IPS-15b (cell line): ENCODE measurements around the gene AATF.

Source experiments
- H3K27me3 ChIP-seq: one replicate; pipeline ENCODE4 v1.6.1; 2013; ENCODE audit warnings: low read length; ENCODE audit not compliant: control insufficient read depth, insufficient read depth
- H3K36me3 ChIP-seq: one replicate; pipeline ENCODE4 v1.6.1; 2013; ENCODE audit warnings: low read length; ENCODE audit not compliant: control insufficient read depth, insufficient read depth
- H3K4me1 ChIP-seq: one replicate; pipeline ENCODE4 v1.6.1; 2013; ENCODE audit warnings: mild to moderate bottlenecking, low read length; ENCODE audit not compliant: control insufficient read depth, insufficient read depth
- H3K4me3 ChIP-seq: one replicate; pipeline ENCODE4 v1.5.1; 2013; ENCODE audit warnings: low read depth, low read length
- H3K9ac ChIP-seq: one replicate; pipeline ENCODE4 v1.6.1; 2013; ENCODE audit warnings: low read depth, mild to moderate bottlenecking, low read length
- H3K9me3 ChIP-seq: one replicate; pipeline ENCODE4 v1.6.1; 2013; ENCODE audit warnings: mild to moderate bottlenecking, low read length; ENCODE audit not compliant: control insufficient read depth, insufficient read depth

AATF gene

GRCh38 chr17:37047631-37048104 lies 98.9 kb downstream of the AATF start:
- Histone ChIP-seq H3K9me3 (no peaks in the 10 kb centered on the region), H3K27me3 (no peaks in the 10 kb centered on the region), H3K4me1 (peaks cover 30% of the 10 kb centered on the region), H3K4me3 (no peak overlapping the region), H3K36me3 (no peaks in the 10 kb centered on the region), H3K9ac (no peak overlapping the region)

- H3K27me3 ChIP-seq = no peaks in the 10 kb centered on the region
- no peaks in the 10 kb centered on the region for H3K36me3 ChIP-seq
- H3K4me3 ChIP-seq = no peak overlapping the region
- no peaks in the 10 kb centered on the region for H3K9me3 ChIP-seq
- H3K4me1 ChIP-seq = peaks cover 24% of the 10 kb centered on the region
- no peak overlapping the region for H3K9ac ChIP-seq
Observed at GRCh38 chr17:37048811-37049210, 100.1 kb downstream of the AATF start.

DNA sequence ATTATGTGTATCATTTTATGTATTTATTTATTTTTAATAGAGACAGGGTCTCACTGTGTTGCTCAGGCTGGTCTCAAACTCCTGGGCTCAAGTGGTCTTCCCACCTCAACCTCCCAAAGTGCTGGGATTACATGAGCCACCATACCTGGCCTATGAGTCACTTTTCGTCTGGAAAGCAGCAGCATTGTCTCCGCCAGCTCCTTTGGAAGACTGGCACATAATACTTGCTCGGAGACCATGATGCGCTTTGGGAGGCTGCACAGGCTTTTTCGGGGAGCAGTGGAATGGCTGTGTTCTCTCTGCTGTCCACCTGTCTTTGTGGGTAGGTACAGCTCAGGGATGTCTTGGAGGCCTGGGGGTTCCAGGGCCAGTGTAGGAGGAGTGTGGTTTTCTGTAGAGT lies 102.2 kb downstream of the AATF start:
- Histone ChIP-seq H3K9ac (no peak overlapping the region), H3K4me3 (no peak overlapping the region), H3K9me3 (no peaks in the 10 kb centered on the region), H3K36me3 (no peaks in the 10 kb centered on the region), H3K27me3 (no peaks in the 10 kb centered on the region), H3K4me1 (peaks cover 11% of the 10 kb centered on the region)

GRCh38 chr17:37051381-37051780 lies 102.6 kb downstream of the AATF start:
- H3K27me3 ChIP-seq = no peaks in the 10 kb centered on the region

GRCh38 chr17:37051833-37052232 lies 103.1 kb downstream of the AATF start:
- H3K27me3 ChIP-seq = no peaks in the 10 kb centered on the region
- H3K4me3 ChIP-seq = no peak overlapping the region
- no peaks in the 10 kb centered on the region for H3K9me3 ChIP-seq
- no peak overlapping the region for H3K9ac ChIP-seq
- H3K36me3 ChIP-seq = no peaks in the 10 kb centered on the region
- peaks cover 8% of the 10 kb centered on the region for H3K4me1 ChIP-seq

More at GRCh38 chr17:37051381-37051780, 102.6 kb downstream of the AATF start:
- Histone ChIP-seq H3K9ac (no peak overlapping the region), H3K9me3 (no peaks in the 10 kb centered on the region), H3K4me3 (no peak overlapping the region), H3K4me1 (peaks cover 8% of the 10 kb centered on the region), H3K36me3 (no peaks in the 10 kb centered on the region)

- Histone ChIP-seq H3K4me3 (no peak overlapping the region), H3K4me1 (peaks cover 3% of the 10 kb centered on the region)
Observed at GRCh38 chr17:37052450-37052849, 103.7 kb downstream of the AATF start.

DNA sequence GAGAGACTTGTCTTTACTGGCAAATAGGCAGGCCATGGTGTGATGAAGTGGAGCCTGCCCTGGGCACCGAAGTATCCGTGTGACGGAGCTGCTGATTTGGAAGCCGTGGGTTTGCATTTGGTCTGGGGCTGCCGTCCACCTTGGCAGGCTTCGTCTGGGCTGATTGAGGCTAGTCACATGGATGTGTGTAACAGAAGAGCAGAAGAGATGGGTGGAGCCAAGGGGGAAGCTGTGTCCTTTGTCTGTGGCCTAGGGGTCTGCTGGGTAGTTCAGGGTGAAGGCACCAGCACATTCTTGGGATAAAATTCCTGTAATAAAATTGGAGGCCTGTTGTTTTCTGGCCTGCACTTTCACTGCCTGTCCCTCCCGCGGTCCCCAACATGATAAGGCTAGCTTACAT lies 106.1 kb downstream of the AATF start:
- peaks cover 3% of the 10 kb centered on the region for H3K4me1 ChIP-seq
- H3K9ac ChIP-seq = no peak overlapping the region
- no peaks in the 10 kb centered on the region for H3K36me3 ChIP-seq
- H3K9me3 ChIP-seq = no peaks in the 10 kb centered on the region
- no peaks in the 10 kb centered on the region for H3K27me3 ChIP-seq
- H3K4me3 ChIP-seq = no peak overlapping the region

More at GRCh38 chr17:37052450-37052849, 103.7 kb downstream of the AATF start:
- Histone ChIP-seq H3K36me3 (no peaks in the 10 kb centered on the region), H3K27me3 (no peaks in the 10 kb centered on the region), H3K9me3 (no peaks in the 10 kb centered on the region), H3K9ac (peak overlapping the region; percentile 12)

- H3K27me3 ChIP-seq = no peaks in the 10 kb centered on the region
- H3K9ac ChIP-seq = no peak overlapping the region
- no peaks in the 10 kb centered on the region for H3K36me3 ChIP-seq
- no peaks in the 10 kb centered on the region for H3K9me3 ChIP-seq
- H3K4me3 ChIP-seq = no peak overlapping the region
- H3K4me1 ChIP-seq = peaks cover 8% of the 10 kb centered on the region
Observed at GRCh38 chr17:37056622-37057021, 107.9 kb downstream of the AATF start.

- Histone ChIP-seq H3K9me3 (no peaks in the 10 kb centered on the region), H3K4me1 (peaks cover 18% of the 10 kb centered on the region), H3K4me3 (no peak overlapping the region), H3K36me3 (no peaks in the 10 kb centered on the region), H3K27me3 (no peaks in the 10 kb centered on the region), H3K9ac (no peak overlapping the region)
Observed at GRCh38 chr17:37059493-37059892, 110.7 kb downstream of the AATF start.

- Histone ChIP-seq H3K9ac (no peak overlapping the region), H3K4me1 (peaks cover 24% of the 10 kb centered on the region), H3K9me3 (no peaks in the 10 kb centered on the region), H3K36me3 (no peaks in the 10 kb centered on the region), H3K4me3 (no peak overlapping the region), H3K27me3 (no peaks in the 10 kb centered on the region)
Observed at GRCh38 chr17:37060094-37060493, 111.3 kb downstream of the AATF start.

GRCh38 chr17:37060928-37061327 lies 112.2 kb downstream of the AATF start:
- H3K4me3 ChIP-seq = no peak overlapping the region
- H3K9me3 ChIP-seq = no peaks in the 10 kb centered on the region
- no peak overlapping the region for H3K9ac ChIP-seq
- peaks cover 28% of the 10 kb centered on the region for H3K4me1 ChIP-seq
- no peaks in the 10 kb centered on the region for H3K27me3 ChIP-seq
- no peaks in the 10 kb centered on the region for H3K36me3 ChIP-seq

GRCh38 chr17:37062021-37062420 lies 113.3 kb downstream of the AATF start:
- Histone ChIP-seq H3K27me3 (no peaks in the 10 kb centered on the region), H3K36me3 (no peaks in the 10 kb centered on the region), H3K4me1 (peaks cover 36% of the 10 kb centered on the region), H3K4me3 (no peak overlapping the region), H3K9me3 (no peaks in the 10 kb centered on the region), H3K9ac (no peak overlapping the region)
